Caco-2 (cell line): ENCODE measurements around the gene GABARAPL1. TPM values are rescaled to one million over a fixed set of nuclear protein-coding genes. Genes with fewer than 3 reads are reported as not detected.
A peak's percentile ranks its signal among the peaks of the same experiment; 100 is the strongest.
"Not testable (repeated sequence)": the region's sequence is repeated elsewhere in the genome, so short reads cannot be mapped to it uniquely, and the experiment has no call there.

Experiments
- BruUV-seq: library from RNA; stranded (reverse); fragments of 400-500 nt; replicated peaks from 2 replicates; lab custom pipeline; 2021; lab: Mats Ljungman, UMichigan
- CTCF ChIA-PET: fragments of 300-600 bp; sonication (Branson Sonifier 250); formaldehyde crosslinking; loops from one replicate; lab custom pipeline; 2022; ENCODE audit warnings: antibody characterized with exemption; lab: Charles Lee
- POLR2A ChIA-PET: fragments of 300-600 bp; sonication (Branson Sonifier 250); formaldehyde crosslinking; loops from one replicate; lab custom pipeline; 2022; ENCODE audit warnings: antibody characterized with exemption; lab: Charles Lee
- DNase-seq, 2 experiments: peaks; one replicate each; pipeline versions ENCODE4 v3.0.0 to v3.0.0-alpha.2; 2020 to 2022
- H3K27me3 ChIP-seq: replicated peaks from 2 replicates; pipeline ENCODE4 v1.6.0; 2011; ENCODE audit warnings: low read length; ENCODE audit not compliant: control insufficient read depth, insufficient read depth
- H3K36me3 ChIP-seq: 2 replicates; pipeline ENCODE4 v1.5.1; 2011; ENCODE audit warnings: low read length; ENCODE audit not compliant: control insufficient read depth, insufficient read depth
- H3K4me1 ChIP-seq: fragments of 250-450 bp; sonication (Bioruptor Pico); 2 replicates; pipeline ENCODE4 v1.5.1; 2020; ENCODE audit warnings: mild to moderate bottlenecking
- H3K4me3 ChIP-seq: 2 replicates; pipeline ENCODE4 v1.5.1; 2011; ENCODE audit warnings: low read depth, mild to moderate bottlenecking, control low read depth, low read length
- H3K9me3 ChIP-seq: fragments of 250-450 bp; sonication (Bioruptor Pico); 2 replicates; pipeline ENCODE4 v1.5.1; 2020; ENCODE audit warnings: mild to moderate bottlenecking, moderate library complexity
- H3K27ac Mint-ChIP-seq: one replicate; pipeline ENCODE4 v1.8.0; 2022; ENCODE audit warnings: mixed read lengths; ENCODE audit not compliant: unreplicated experiment
- H3K27me3 Mint-ChIP-seq: one replicate; pipeline ENCODE4 v1.8.0; 2022; ENCODE audit warnings: mixed read lengths; ENCODE audit not compliant: insufficient read depth, unreplicated experiment
- H3K36me3 Mint-ChIP-seq: one replicate; pipeline ENCODE4 v1.8.0; 2022; ENCODE audit warnings: mild to moderate bottlenecking, mixed read lengths; ENCODE audit not compliant: insufficient read depth, unreplicated experiment
- H3K4me1 Mint-ChIP-seq: one replicate; pipeline ENCODE4 v1.8.0; 2022; ENCODE audit warnings: low read depth, mixed read lengths; ENCODE audit not compliant: unreplicated experiment
- H3K4me3 Mint-ChIP-seq: one replicate; pipeline ENCODE4 v1.8.0; 2022; ENCODE audit warnings: mild to moderate bottlenecking, moderate library complexity, mixed read lengths; ENCODE audit not compliant: unreplicated experiment
- H3K9me3 Mint-ChIP-seq: one replicate; pipeline ENCODE4 v1.8.0; 2022; ENCODE audit warnings: mixed read lengths; ENCODE audit not compliant: unreplicated experiment
- intact Hi-C: fragments of 100-400 bp; cut with micrococcal nuclease; formaldehyde crosslinking; loops from one replicate; pipeline ENCODE4 v1.10.0; 2022; ENCODE audit not compliant: unreplicated experiment
- total RNA-seq: library from RNA; stranded (reverse); gene quantifications from 2 replicates; pipeline ENCODE4 v1.2.3, GENCODE V29; 2022
- TF ChIP-seq, protein P1 (sequence below), 2 experiments: fragments of 200-600 bp in 1 of 2; IDR thresholded peaks; 1 replicate in 1 of 2; 2 replicates in 1 of 2; pipeline versions ENCODE4 v1.5.1 to v1.8.0; 2011 to 2022; ENCODE audit warnings: antibody characterized with exemption in 1 of 2, control low read depth in 1 of 2, inconsistent platforms in 1 of 2, low read depth in 1 of 2, low read length in 1 of 2, mild to moderate bottlenecking in 1 of 2, moderate library complexity in 1 of 2; ENCODE audit not compliant: insufficient read depth in 1 of 2, severe bottlenecking in 1 of 2, unreplicated experiment in 1 of 2

GABARAPL1 gene
- total RNA-seq, 1 experiment from 2014 or later, result 106 TPM

DNA sequence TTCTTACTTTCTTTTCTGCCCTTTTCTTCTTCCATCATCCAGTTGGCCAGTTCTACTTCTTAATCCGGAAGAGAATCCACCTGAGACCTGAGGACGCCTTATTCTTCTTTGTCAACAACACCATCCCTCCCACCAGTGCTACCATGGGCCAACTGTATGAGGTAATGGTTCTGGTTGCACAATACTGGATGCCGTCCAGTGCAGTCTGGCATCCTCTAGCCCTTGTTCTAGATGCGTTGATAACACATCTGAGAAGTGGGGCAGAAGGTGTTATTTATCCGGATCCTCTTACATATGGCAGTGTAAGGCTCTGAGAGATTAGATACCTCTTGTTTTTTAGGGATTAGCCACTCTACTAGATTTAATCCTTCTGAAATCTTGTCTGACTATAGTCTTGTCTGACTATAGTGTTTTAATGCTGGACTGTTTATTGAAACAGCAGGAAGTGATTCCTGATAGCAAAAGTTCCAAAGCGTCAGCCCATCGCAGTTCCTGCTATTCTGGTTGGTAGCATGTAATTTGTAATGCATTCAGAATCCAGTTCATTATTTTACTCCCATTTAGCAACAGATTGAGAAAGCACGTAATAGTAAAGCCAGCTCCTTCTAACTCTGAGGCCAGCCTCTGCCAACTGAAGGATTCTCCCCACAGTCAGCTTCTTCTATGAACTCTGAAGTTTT, 7.9 kb downstream of the GABARAPL1 start:
- Mint-ChIP-seq H3K9me3 (no peaks in the 10 kb centered on the region), H3K27ac (no peak overlapping the region), H3K4me3 (no peak overlapping the region), H3K36me3 (peaks cover 41% of the 10 kb centered on the region), H3K27me3 (no peaks in the 10 kb centered on the region), H3K4me1 (peaks cover 3% of the 10 kb centered on the region)
- intact Hi-C loops, result no loop called here
- ChIA-PET CTCF (no interaction called here), POLR2A (interaction anchor here (1.1 kb wide), 1 partner anchor 8 kb away, joined by 4 read pairs; the partner anchor contains the start of gene GABARAPL1)
- Histone ChIP-seq H3K4me3 (no peak overlapping the region), H3K9me3 (no peaks in the 10 kb centered on the region), H3K36me3 (no peaks in the 10 kb centered on the region), H3K27me3 (no peaks in the 10 kb centered on the region), H3K4me1 (peaks cover 1% of the 10 kb centered on the region)
- BruUV-seq, result no TSS peak
- TF ChIP-seq, protein P1, sequence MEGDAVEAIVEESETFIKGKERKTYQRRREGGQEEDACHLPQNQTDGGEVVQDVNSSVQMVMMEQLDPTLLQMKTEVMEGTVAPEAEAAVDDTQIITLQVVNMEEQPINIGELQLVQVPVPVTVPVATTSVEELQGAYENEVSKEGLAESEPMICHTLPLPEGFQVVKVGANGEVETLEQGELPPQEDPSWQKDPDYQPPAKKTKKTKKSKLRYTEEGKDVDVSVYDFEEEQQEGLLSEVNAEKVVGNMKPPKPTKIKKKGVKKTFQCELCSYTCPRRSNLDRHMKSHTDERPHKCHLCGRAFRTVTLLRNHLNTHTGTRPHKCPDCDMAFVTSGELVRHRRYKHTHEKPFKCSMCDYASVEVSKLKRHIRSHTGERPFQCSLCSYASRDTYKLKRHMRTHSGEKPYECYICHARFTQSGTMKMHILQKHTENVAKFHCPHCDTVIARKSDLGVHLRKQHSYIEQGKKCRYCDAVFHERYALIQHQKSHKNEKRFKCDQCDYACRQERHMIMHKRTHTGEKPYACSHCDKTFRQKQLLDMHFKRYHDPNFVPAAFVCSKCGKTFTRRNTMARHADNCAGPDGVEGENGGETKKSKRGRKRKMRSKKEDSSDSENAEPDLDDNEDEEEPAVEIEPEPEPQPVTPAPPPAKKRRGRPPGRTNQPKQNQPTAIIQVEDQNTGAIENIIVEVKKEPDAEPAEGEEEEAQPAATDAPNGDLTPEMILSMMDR (IDR thresholded peaks at IDR 0.05; ENCODE audit: insufficient read depth in 1 of 2, low read depth in 1 of 2, low read length in 1 of 2, severe bottlenecking in 1 of 2, unreplicated experiment in 1 of 2), result no peak
- peak in 1 of 2 experiments; percentile 26 for DNase-seq

DNA sequence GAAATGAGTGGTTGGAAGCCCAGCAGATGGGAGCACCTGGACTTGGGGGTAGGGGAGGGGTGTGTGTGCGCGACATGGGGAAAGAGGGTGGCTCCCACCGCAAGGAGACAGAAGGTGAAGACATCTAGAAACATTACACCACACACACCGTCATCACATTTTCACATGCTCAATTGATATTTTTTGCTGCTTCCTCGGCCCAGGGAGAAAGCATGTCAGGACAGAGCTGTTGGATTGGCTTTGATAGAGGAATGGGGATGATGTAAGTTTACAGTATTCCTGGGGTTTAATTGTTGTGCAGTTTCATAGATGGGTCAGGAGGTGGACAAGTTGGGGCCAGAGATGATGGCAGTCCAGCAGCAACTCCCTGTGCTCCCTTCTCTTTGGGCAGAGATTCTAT, 9.2 kb downstream of the GABARAPL1 start:
- Histone ChIP-seq H3K9me3 (no peaks in the 10 kb centered on the region), H3K4me3 (no peak overlapping the region), H3K27me3 (no peaks in the 10 kb centered on the region), H3K36me3 (no peaks in the 10 kb centered on the region), H3K4me1 (no peaks in the 10 kb centered on the region)
- BruUV-seq, result no TSS peak
- H3K4me3 Mint-ChIP-seq, result no peak overlapping the region
- H3K36me3 Mint-ChIP-seq, result peaks cover 40% of the 10 kb centered on the region
- intact Hi-C loops, result no loop called here
- TF ChIP-seq, protein P1 (IDR thresholded peaks at IDR 0.05; ENCODE audit: insufficient read depth in 1 of 2, low read depth in 1 of 2, low read length in 1 of 2, severe bottlenecking in 1 of 2, unreplicated experiment in 1 of 2), result no peak
- peak in 1 of 2 experiments; percentile 5 for DNase-seq
- H3K27me3 Mint-ChIP-seq, result no peaks in the 10 kb centered on the region
- H3K4me1 Mint-ChIP-seq, result no peaks in the 10 kb centered on the region
- POLR2A ChIA-PET, result no interaction called here
- no peaks in the 10 kb centered on the region for H3K9me3 Mint-ChIP-seq
- H3K27ac Mint-ChIP-seq, result no peak overlapping the region
- CTCF ChIA-PET, result no interaction called here

DNA sequence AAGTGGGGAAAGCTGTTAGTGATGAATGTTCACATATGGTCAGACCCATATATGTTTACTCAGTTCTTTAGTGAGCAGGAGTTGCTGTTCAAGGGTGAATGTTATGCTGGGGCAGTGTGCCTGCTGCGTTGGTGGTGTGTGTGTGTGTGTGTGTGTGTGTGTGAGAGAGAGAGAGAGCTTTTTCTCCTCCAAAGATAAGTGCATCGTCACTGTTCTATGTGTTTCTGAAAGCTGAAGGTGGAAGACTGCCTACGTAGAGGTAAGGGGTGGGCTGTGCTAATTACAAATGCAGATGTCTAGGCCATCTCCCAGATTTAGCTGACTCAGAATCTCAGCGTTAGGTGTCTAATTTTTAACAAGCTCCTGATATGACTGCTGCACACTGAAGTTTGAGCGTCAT, 10.5 kb downstream of the GABARAPL1 start:
- no TSS peak for BruUV-seq
- no peaks in the 10 kb centered on the region for H3K9me3 ChIP-seq
- H3K36me3 ChIP-seq, result no peaks in the 10 kb centered on the region
- TF ChIP-seq, protein P1 (IDR thresholded peaks at IDR 0.05; ENCODE audit: insufficient read depth in 1 of 2, low read depth in 1 of 2, low read length in 1 of 2, severe bottlenecking in 1 of 2, unreplicated experiment in 1 of 2), result no peak
- Mint-ChIP-seq H3K36me3 (peaks cover 34% of the 10 kb centered on the region), H3K27me3 (no peaks in the 10 kb centered on the region), H3K27ac (no peak overlapping the region), H3K4me1 (no peaks in the 10 kb centered on the region), H3K9me3 (no peaks in the 10 kb centered on the region), H3K4me3 (no peak overlapping the region)
- DNase-seq, result no peak
- intact Hi-C loops, result no loop called here
- no peaks in the 10 kb centered on the region for H3K4me1 ChIP-seq
- H3K27me3 ChIP-seq, result no peaks in the 10 kb centered on the region
- ChIA-PET CTCF (no interaction called here), POLR2A (interaction anchor here (0.9 kb wide), 1 partner anchor 11 kb away, joined by 3 read pairs; the partner anchor contains the start of gene GABARAPL1)
- no peak overlapping the region for H3K4me3 ChIP-seq

DNA sequence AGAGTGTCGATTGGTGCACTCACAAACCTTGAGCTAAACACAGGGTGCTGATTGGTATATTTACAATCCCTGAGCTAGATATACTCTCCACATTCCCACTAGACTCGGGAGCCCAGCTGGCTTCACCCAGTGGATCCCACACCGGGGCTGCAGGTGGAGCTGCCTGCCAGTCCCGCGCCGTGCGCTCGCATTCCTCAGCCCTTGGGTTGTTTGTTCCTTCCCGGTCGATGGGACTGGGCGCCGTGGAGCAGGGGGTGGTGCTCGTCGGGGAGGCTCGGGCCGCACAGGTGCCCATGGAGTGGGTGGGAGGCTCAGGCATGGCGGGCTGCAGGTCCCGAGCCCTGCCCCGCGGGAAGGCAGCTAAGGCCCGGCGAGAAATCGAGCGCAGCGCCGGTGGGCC, 12.7 kb downstream of the GABARAPL1 start:
- DNase-seq, H3K9me3 Mint-ChIP-seq, H3K4me1 Mint-ChIP-seq, H3K4me3 ChIP-seq, H3K9me3 ChIP-seq, H3K36me3 ChIP-seq, CTCF ChIA-PET, POLR2A ChIA-PET, H3K27me3 ChIP-seq, H3K4me3 Mint-ChIP-seq, intact Hi-C loops, H3K27me3 Mint-ChIP-seq, H3K4me1 ChIP-seq, H3K27ac Mint-ChIP-seq, BruUV-seq: not testable (repeated sequence)
- H3K36me3 Mint-ChIP-seq, result peaks cover 25% of the 10 kb centered on the region
